ENCODE measurements around the gene NDST1.

GRCh38 chr5:150571836-150572235 lies 63.9 kb downstream of the NDST1 start:
- TF ChIP-seq POLR2A (IDR thresholded peaks at IDR 0.05; ENCODE audit: low read depth, low read length) (no peak), CTCF (IDR thresholded peaks at IDR 0.05; ENCODE audit: extremely low read depth in 1 of 2, insufficient read depth in 1 of 2, low read depth in 1 of 2, low read length in 2 of 2) (no peak)

All from endothelial cell of umbilical vein (primary cell).